Effector memory CD4-positive, alpha-beta T cell (primary cell): ENCODE data around the gene FBLIM1.

ENCODE experiments used
- DNase-seq, 3 donors: peaks; one replicate each; pipeline ENCODE4 v3.0.0-alpha.2; 2020
- H3K27ac ChIP-seq: 2 replicates; pipeline ENCODE4 v1.7.0; 2013; ENCODE audit warnings: mild to moderate bottlenecking, low read length, moderate library complexity; ENCODE audit not compliant: insufficient read depth, poor library complexity, severe bottlenecking
- H3K27me3 ChIP-seq: replicated peaks from 2 replicates; pipeline ENCODE4 v1.7.0; 2013; ENCODE audit warnings: mild to moderate bottlenecking, low read length; ENCODE audit not compliant: insufficient read depth, control insufficient read depth, poor library complexity, severe bottlenecking
- H3K36me3 ChIP-seq: 2 replicates; pipeline ENCODE4 v1.7.0; 2013; ENCODE audit warnings: mild to moderate bottlenecking, low read length, moderate library complexity; ENCODE audit not compliant: control insufficient read depth, insufficient read depth
- H3K4me1 ChIP-seq: 2 replicates; pipeline ENCODE4 v1.7.0; 2013; ENCODE audit warnings: low read length, mild to moderate bottlenecking; ENCODE audit not compliant: control insufficient read depth, insufficient read depth, poor library complexity, severe bottlenecking
- H3K4me3 ChIP-seq: 2 replicates; pipeline ENCODE4 v1.7.0; 2013; ENCODE audit warnings: low read length, low read depth, mild to moderate bottlenecking; ENCODE audit not compliant: insufficient read depth, poor library complexity, severe bottlenecking
- H3K9me3 ChIP-seq: 2 replicates; pipeline ENCODE4 v1.7.0; 2013; ENCODE audit warnings: mild to moderate bottlenecking, low read length, moderate library complexity; ENCODE audit not compliant: control insufficient read depth

FBLIM1 gene

GRCh38 chr1:15757016-15757543 is 1.5 kb upstream of the FBLIM1 start:
- Histone ChIP-seq H3K27me3 (peaks cover 14% of the 10 kb centered on the region), H3K4me3 (no peak overlapping the region), H3K27ac (no peak overlapping the region), H3K4me1 (peaks cover 14% of the 10 kb centered on the region), H3K9me3 (no peaks in the 10 kb centered on the region), H3K36me3 (no peaks in the 10 kb centered on the region)
- no peak for DNase-seq

GRCh38 chr1:15757575-15758342 is 836 bp upstream of the FBLIM1 start:
- DNase-seq, result no peak
- Histone ChIP-seq H3K27ac (no peak overlapping the region), H3K27me3 (peaks cover 14% of the 10 kb centered on the region), H3K4me1 (peaks cover 14% of the 10 kb centered on the region), H3K9me3 (no peaks in the 10 kb centered on the region), H3K36me3 (no peaks in the 10 kb centered on the region), H3K4me3 (no peak overlapping the region)

DNA sequence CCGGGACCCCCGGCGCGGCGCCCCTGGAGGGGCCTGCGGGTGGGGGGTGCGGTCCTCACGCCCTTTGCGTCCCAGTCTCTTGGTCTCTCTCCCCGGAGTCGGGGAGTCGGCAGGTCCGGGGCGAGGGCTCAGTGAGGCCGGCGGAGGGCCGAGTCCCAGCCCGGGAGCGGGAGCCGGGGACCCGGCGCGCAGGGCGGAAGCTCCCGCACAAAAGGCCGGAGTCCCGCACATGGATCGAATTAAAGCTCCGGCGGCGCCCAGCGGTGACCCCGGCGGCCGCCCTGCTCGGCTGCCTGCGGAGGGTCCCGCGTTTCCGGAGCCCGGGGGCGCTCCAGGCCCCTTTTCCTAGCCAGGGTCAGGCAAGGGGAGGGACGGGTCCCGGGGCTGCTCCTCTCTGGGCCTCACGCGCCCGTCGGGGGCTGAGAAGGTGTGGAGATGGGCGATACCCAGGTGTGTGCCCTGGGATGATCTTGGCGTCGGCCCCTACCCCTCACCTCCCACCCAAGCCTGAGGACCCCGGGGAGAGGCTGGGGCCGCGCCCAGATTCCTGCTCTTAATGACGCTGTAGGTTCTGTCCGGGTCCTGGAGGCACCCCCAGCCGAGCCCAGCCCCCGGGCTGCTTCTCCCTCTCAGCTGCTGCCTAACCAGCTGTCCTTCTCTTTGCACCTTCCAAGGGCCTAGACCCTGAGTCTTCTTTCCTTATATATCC is 512 bp downstream of the FBLIM1 start:
- Histone ChIP-seq H3K36me3 (no peaks in the 10 kb centered on the region), H3K4me3 (peak overlapping the region; percentile 35), H3K27ac (no peak overlapping the region), H3K27me3 (peaks cover 14% of the 10 kb centered on the region), H3K9me3 (no peaks in the 10 kb centered on the region), H3K4me1 (peaks cover 14% of the 10 kb centered on the region)
- no peak for DNase-seq

- Histone ChIP-seq H3K27me3 (peaks cover 14% of the 10 kb centered on the region), H3K4me3 (no peak overlapping the region), H3K4me1 (peaks cover 14% of the 10 kb centered on the region), H3K9me3 (no peaks in the 10 kb centered on the region), H3K36me3 (no peaks in the 10 kb centered on the region), H3K27ac (no peak overlapping the region)
- no peak for DNase-seq
Measured at GRCh38 chr1:15760520-15761211, 2.1 kb downstream of the FBLIM1 start.

DNA sequence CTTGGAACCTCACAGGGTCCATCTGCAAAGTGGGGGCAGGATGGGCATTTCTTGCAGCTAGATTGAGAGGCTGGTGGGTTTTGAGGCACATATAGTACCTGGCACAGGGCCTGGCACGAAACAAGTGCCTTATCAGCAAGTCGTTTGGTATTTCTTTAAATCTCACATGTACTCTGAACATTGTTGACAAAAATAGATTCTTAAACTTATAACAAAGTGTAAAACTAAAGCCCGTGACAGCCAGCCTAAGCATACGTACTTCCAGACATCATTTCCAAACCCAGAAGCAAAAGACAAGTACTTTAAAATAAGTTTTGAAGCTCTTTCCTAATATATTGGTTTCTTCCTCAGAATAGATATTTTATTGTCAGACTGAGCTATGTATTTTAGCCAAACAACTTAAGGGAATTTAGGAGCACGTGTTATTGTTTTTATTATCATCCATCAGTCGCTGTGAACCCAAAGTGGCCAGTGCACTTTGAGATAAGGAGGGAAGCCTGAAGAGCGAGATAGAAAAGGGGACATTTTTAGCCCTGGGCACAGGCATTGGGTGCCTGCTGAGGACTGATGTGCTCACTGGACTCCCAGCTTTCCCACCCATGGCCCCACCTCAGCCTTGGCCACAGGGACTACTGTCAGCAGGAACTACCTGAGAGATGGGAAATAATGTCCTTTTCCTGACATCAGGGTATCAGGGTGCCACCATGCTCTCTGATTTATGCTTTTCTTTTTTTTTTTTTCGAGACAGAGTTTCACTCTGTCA is 3.0 kb downstream of the FBLIM1 start:
- H3K4me1 ChIP-seq, result peaks cover 8% of the 10 kb centered on the region
- no peak overlapping the region for H3K4me3 ChIP-seq
- peaks cover 14% of the 10 kb centered on the region for H3K27me3 ChIP-seq
- no peaks in the 10 kb centered on the region for H3K36me3 ChIP-seq
- no peaks in the 10 kb centered on the region for H3K9me3 ChIP-seq
- no peak for DNase-seq
- no peak overlapping the region for H3K27ac ChIP-seq

DNA sequence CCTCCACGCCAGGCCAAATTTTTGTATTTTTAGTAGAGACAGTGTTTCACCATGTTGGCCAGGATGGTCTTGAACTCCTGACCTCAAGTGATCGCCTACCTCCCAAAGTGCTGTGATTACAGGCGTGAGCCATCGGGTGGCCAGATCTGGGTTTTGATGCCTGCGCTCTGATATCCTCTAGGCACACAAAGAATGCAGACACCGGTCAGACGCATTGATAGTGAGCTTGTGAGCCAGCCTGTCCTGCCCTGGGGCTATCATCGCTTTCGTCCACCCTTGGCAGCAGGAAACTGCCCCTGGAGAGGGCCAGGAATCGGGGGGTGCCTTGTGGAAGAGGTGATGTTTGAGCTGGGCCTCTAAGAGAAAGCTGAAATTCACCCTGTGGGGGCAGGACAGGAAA is 4.0 kb downstream of the FBLIM1 start:
- Histone ChIP-seq H3K4me1 (peaks cover 6% of the 10 kb centered on the region), H3K27me3 (peaks cover 14% of the 10 kb centered on the region), H3K36me3 (no peaks in the 10 kb centered on the region), H3K4me3 (no peak overlapping the region), H3K27ac (no peak overlapping the region), H3K9me3 (no peaks in the 10 kb centered on the region)
- DNase-seq, result no peak

- H3K4me1 ChIP-seq, result peaks cover 1% of the 10 kb centered on the region
- H3K27ac ChIP-seq, result no peak overlapping the region
- no peaks in the 10 kb centered on the region for H3K9me3 ChIP-seq
- peaks cover 7% of the 10 kb centered on the region for H3K27me3 ChIP-seq
- H3K36me3 ChIP-seq, result no peaks in the 10 kb centered on the region
- no peak for DNase-seq
- H3K4me3 ChIP-seq, result no peak overlapping the region
Measured at GRCh38 chr1:15764269-15764764, 5.7 kb downstream of the FBLIM1 start.

GRCh38 chr1:15764890-15765289 is 6.3 kb downstream of the FBLIM1 start:
- no peaks in the 10 kb centered on the region for H3K36me3 ChIP-seq
- no peak overlapping the region for H3K27ac ChIP-seq
- no peaks in the 10 kb centered on the region for H3K4me1 ChIP-seq
- no peaks in the 10 kb centered on the region for H3K9me3 ChIP-seq
- H3K27me3 ChIP-seq, result peaks cover 5% of the 10 kb centered on the region
- no peak overlapping the region for H3K4me3 ChIP-seq
- no peak for DNase-seq

GRCh38 chr1:15765495-15766194 is 7.0 kb downstream of the FBLIM1 start:
- Histone ChIP-seq H3K4me1 (no peaks in the 10 kb centered on the region), H3K4me3 (no peak overlapping the region), H3K36me3 (no peaks in the 10 kb centered on the region), H3K9me3 (no peaks in the 10 kb centered on the region), H3K27me3 (peaks cover 4% of the 10 kb centered on the region), H3K27ac (no peak overlapping the region)
- DNase-seq, result no peak
